Caco-2 (cell line): ENCODE results near the gene PDZD8. TPM values are rescaled to one million over a fixed set of nuclear protein-coding genes. Genes with fewer than 3 reads are reported as not detected.

ENCODE experiments used
- BruUV-seq: library from RNA; stranded (reverse); fragments of 400-500 nt; replicated peaks from 2 replicates; lab custom pipeline; 2021; lab: Mats Ljungman, UMichigan
- CTCF ChIA-PET: fragments of 300-600 bp; sonication (Branson Sonifier 250); formaldehyde crosslinking; loops from one replicate; lab custom pipeline; 2022; ENCODE audit warnings: antibody characterized with exemption; lab: Charles Lee
- POLR2A ChIA-PET: fragments of 300-600 bp; sonication (Branson Sonifier 250); formaldehyde crosslinking; loops from one replicate; lab custom pipeline; 2022; ENCODE audit warnings: antibody characterized with exemption; lab: Charles Lee
- DNase-seq, 2 experiments: peaks; one replicate each; pipeline versions ENCODE4 v3.0.0 to v3.0.0-alpha.2; 2020 to 2022
- H3K27me3 ChIP-seq: replicated peaks from 2 replicates; pipeline ENCODE4 v1.6.0; 2011; ENCODE audit warnings: low read length; ENCODE audit not compliant: control insufficient read depth, insufficient read depth
- H3K36me3 ChIP-seq: 2 replicates; pipeline ENCODE4 v1.5.1; 2011; ENCODE audit warnings: low read length; ENCODE audit not compliant: control insufficient read depth, insufficient read depth
- H3K4me1 ChIP-seq: fragments of 250-450 bp; sonication (Bioruptor Pico); 2 replicates; pipeline ENCODE4 v1.5.1; 2020; ENCODE audit warnings: mild to moderate bottlenecking
- H3K4me3 ChIP-seq: 2 replicates; pipeline ENCODE4 v1.5.1; 2011; ENCODE audit warnings: low read depth, mild to moderate bottlenecking, control low read depth, low read length
- H3K9me3 ChIP-seq: fragments of 250-450 bp; sonication (Bioruptor Pico); 2 replicates; pipeline ENCODE4 v1.5.1; 2020; ENCODE audit warnings: mild to moderate bottlenecking, moderate library complexity
- H3K27ac Mint-ChIP-seq: one replicate; pipeline ENCODE4 v1.8.0; 2022; ENCODE audit warnings: mixed read lengths; ENCODE audit not compliant: unreplicated experiment
- H3K27me3 Mint-ChIP-seq: one replicate; pipeline ENCODE4 v1.8.0; 2022; ENCODE audit warnings: mixed read lengths; ENCODE audit not compliant: insufficient read depth, unreplicated experiment
- H3K36me3 Mint-ChIP-seq: one replicate; pipeline ENCODE4 v1.8.0; 2022; ENCODE audit warnings: mild to moderate bottlenecking, mixed read lengths; ENCODE audit not compliant: insufficient read depth, unreplicated experiment
- H3K4me1 Mint-ChIP-seq: one replicate; pipeline ENCODE4 v1.8.0; 2022; ENCODE audit warnings: low read depth, mixed read lengths; ENCODE audit not compliant: unreplicated experiment
- H3K4me3 Mint-ChIP-seq: one replicate; pipeline ENCODE4 v1.8.0; 2022; ENCODE audit warnings: mild to moderate bottlenecking, moderate library complexity, mixed read lengths; ENCODE audit not compliant: unreplicated experiment
- H3K9me3 Mint-ChIP-seq: one replicate; pipeline ENCODE4 v1.8.0; 2022; ENCODE audit warnings: mixed read lengths; ENCODE audit not compliant: unreplicated experiment
- CTCF ChIP-seq, 2 experiments: fragments of 200-600 bp in 1 of 2; IDR thresholded peaks; 1 replicate in 1 of 2; 2 replicates in 1 of 2; pipeline versions ENCODE4 v1.5.1 to v1.8.0; 2011 to 2022; ENCODE audit warnings: antibody characterized with exemption in 1 of 2, control low read depth in 1 of 2, inconsistent platforms in 1 of 2, low read depth in 1 of 2, low read length in 1 of 2, mild to moderate bottlenecking in 1 of 2, moderate library complexity in 1 of 2; ENCODE audit not compliant: insufficient read depth in 1 of 2, severe bottlenecking in 1 of 2, unreplicated experiment in 1 of 2
- intact Hi-C: fragments of 100-400 bp; cut with micrococcal nuclease; formaldehyde crosslinking; loops from one replicate; pipeline ENCODE4 v1.10.0; 2022; ENCODE audit not compliant: unreplicated experiment
- total RNA-seq: library from RNA; stranded (reverse); gene quantifications from 2 replicates; pipeline ENCODE4 v1.2.3, GENCODE V29; 2022

The PDZD8 gene
- total RNA-seq, 1 experiment from 2014 or later, result 49.4 TPM

- H3K4me1 ChIP-seq, result no peaks in the 10 kb centered on the region
- no peak for TF ChIP-seq CTCF (IDR thresholded peaks at IDR 0.05; ENCODE audit: insufficient read depth in 1 of 2, low read depth in 1 of 2, low read length in 1 of 2, severe bottlenecking in 1 of 2, unreplicated experiment in 1 of 2)
- CTCF ChIA-PET, result no interaction called here
- no peak overlapping the region for H3K4me3 ChIP-seq
- Mint-ChIP-seq H3K27ac (no peak overlapping the region), H3K27me3 (peaks cover 8% of the 10 kb centered on the region), H3K4me3 (no peak overlapping the region), H3K9me3 (no peaks in the 10 kb centered on the region), H3K36me3 (no peaks in the 10 kb centered on the region), H3K4me1 (no peaks in the 10 kb centered on the region)
- H3K36me3 ChIP-seq, result no peaks in the 10 kb centered on the region
- no peaks in the 10 kb centered on the region for H3K27me3 ChIP-seq
- intact Hi-C loops, result no loop called here
- H3K9me3 ChIP-seq, result no peaks in the 10 kb centered on the region
- BruUV-seq, result no TSS peak
- POLR2A ChIA-PET, result no interaction called here
- DNase-seq, result no peak
These were observed 120.9 kb downstream of the PDZD8 start for GRCh38 chr10:117254338-117254737.

GRCh38 chr10:117253908-117254307 is 121.3 kb downstream of the PDZD8 start:
- ChIA-PET CTCF (no interaction called here), POLR2A (no interaction called here)
- no peak for DNase-seq
- H3K27ac Mint-ChIP-seq, result no peak overlapping the region
- no peaks in the 10 kb centered on the region for H3K27me3 ChIP-seq
- H3K4me3 Mint-ChIP-seq, result no peak overlapping the region
- H3K36me3 ChIP-seq, result no peaks in the 10 kb centered on the region
- BruUV-seq, result no TSS peak
- H3K27me3 Mint-ChIP-seq, result peaks cover 11% of the 10 kb centered on the region
- intact Hi-C loops, result no loop called here
- no peaks in the 10 kb centered on the region for H3K36me3 Mint-ChIP-seq
- H3K4me3 ChIP-seq, result no peak overlapping the region
- no peaks in the 10 kb centered on the region for H3K4me1 Mint-ChIP-seq
- no peaks in the 10 kb centered on the region for H3K9me3 ChIP-seq
- no peak for TF ChIP-seq CTCF (IDR thresholded peaks at IDR 0.05; ENCODE audit: insufficient read depth in 1 of 2, low read depth in 1 of 2, low read length in 1 of 2, severe bottlenecking in 1 of 2, unreplicated experiment in 1 of 2)
- H3K9me3 Mint-ChIP-seq, result no peaks in the 10 kb centered on the region
- no peaks in the 10 kb centered on the region for H3K4me1 ChIP-seq

- TF ChIP-seq CTCF (IDR thresholded peaks at IDR 0.05; ENCODE audit: insufficient read depth in 1 of 2, low read depth in 1 of 2, low read length in 1 of 2, severe bottlenecking in 1 of 2, unreplicated experiment in 1 of 2), result no peak
- Mint-ChIP-seq H3K9me3 (no peaks in the 10 kb centered on the region), H3K4me3 (no peak overlapping the region), H3K27ac (no peak overlapping the region), H3K4me1 (no peaks in the 10 kb centered on the region), H3K36me3 (no peaks in the 10 kb centered on the region), H3K27me3 (peaks cover 5% of the 10 kb centered on the region)
- CTCF ChIA-PET, result no interaction called here
- no TSS peak for BruUV-seq
- POLR2A ChIA-PET, result no interaction called here
- no peak for DNase-seq
- H3K36me3 ChIP-seq, result no peaks in the 10 kb centered on the region
- no peaks in the 10 kb centered on the region for H3K27me3 ChIP-seq
- no peaks in the 10 kb centered on the region for H3K4me1 ChIP-seq
- no peaks in the 10 kb centered on the region for H3K9me3 ChIP-seq
- intact Hi-C loops, result no loop called here
- no peak overlapping the region for H3K4me3 ChIP-seq
These were observed 124.8 kb downstream of the PDZD8 start for GRCh38 chr10:117250411-117250810.
